Testis (tissue), 2 donors: ENCODE results near the gene CDKN2B.

Experiments used
- CTCF ChIP-seq, 3 experiments: fragments of 450-650 bp in 2 of 3; fragments of 200-600 bp in 1 of 3; sonication (generic) in 1 of 3; IDR thresholded peaks; one replicate each; pipeline ENCODE4 v1.5.1; 2016 to 2019; ENCODE audit warnings: antibody characterized with exemption in 3 of 3, mild to moderate bottlenecking in 2 of 3, moderate library complexity in 1 of 3
- POLR2A ChIP-seq: fragments of 450-650 bp; IDR thresholded peaks from one replicate; pipeline ENCODE4 v1.6.1; 2017; ENCODE audit warnings: antibody characterized with exemption, mild to moderate bottlenecking, moderate library complexity

DNA sequence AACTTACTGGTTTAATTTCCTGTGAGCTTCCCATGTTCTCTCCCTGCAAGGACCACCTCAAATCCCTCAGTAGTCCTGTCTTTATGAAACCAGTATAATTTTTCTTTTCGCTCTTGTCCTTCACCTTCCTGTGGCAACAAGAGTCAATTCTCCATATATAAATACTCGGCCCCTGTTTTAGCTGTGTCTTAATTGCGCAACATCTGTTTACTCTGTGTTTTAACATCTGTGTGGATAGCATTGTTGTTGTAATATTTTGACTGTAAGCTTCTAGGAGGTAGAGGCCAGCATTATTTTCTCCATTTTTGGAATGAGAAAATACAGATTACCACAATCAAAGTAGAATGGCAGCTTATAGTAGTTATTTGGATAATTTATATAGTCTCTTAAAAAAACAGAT lies 30.2 kb upstream of the CDKN2B start:
- TF ChIP-seq CTCF (IDR thresholded peaks at IDR 0.05): no peak
- no peak for TF ChIP-seq POLR2A
